GM23338 (cell line): Measurements from ENCODE around the gene WSCD2. TPM values are rescaled to one million over a fixed set of nuclear protein-coding genes. Genes with fewer than 3 reads are reported as not detected.

Experiments used
- ATAC-seq: fragments of 200-7000 bp; cut with Tn5 transposase; 3 replicates; pipeline ENCODE4 v1.9.1; 2020
- DNase-seq: peaks from one replicate; pipeline ENCODE4 v3.0.0-alpha.2; 2015; ENCODE audit warnings: low spot score
- H2AFZ ChIP-seq: fragments of 200-600 bp; sonication (generic); 2 replicates; pipeline ENCODE4 v1.8.0; 2016; ENCODE audit warnings: antibody characterized with exemption, mild to moderate bottlenecking, moderate library complexity
- H3F3A ChIP-seq: fragments of 200-600 bp; sonication (generic); replicated peaks from 2 replicates; pipeline ENCODE4 v1.8.0; 2017; ENCODE audit warnings: antibody characterized with exemption, mixed run types, low read depth
- H3K27ac ChIP-seq: fragments of 200-600 bp; sonication (generic); 2 replicates; pipeline ENCODE4 v1.6.1; 2016; ENCODE audit warnings: low read depth
- H3K27me3 ChIP-seq: fragments of 200-600 bp; sonication (generic); 2 replicates; pipeline ENCODE4 v1.8.0; 2016; ENCODE audit warnings: mild to moderate bottlenecking, mixed run types, moderate library complexity; ENCODE audit not compliant: insufficient read depth
- H3K36me3 ChIP-seq: fragments of 200-600 bp; sonication (generic); 2 replicates; pipeline ENCODE4 v1.8.0; 2016; ENCODE audit warnings: mild to moderate bottlenecking; ENCODE audit not compliant: insufficient read depth
- H3K4me1 ChIP-seq: fragments of 200-600 bp; sonication (generic); 2 replicates; pipeline ENCODE4 v1.8.0; 2016; ENCODE audit warnings: mild to moderate bottlenecking, moderate library complexity; ENCODE audit not compliant: insufficient read depth
- H3K4me2 ChIP-seq: fragments of 200-600 bp; sonication (generic); 2 replicates; pipeline ENCODE4 v1.7.1; 2017; ENCODE audit warnings: mixed run types
- H3K4me3 ChIP-seq: fragments of 200-600 bp; sonication (generic); 2 replicates; pipeline ENCODE4 v1.6.1; 2016; ENCODE audit warnings: mixed run types
- H3K79me2 ChIP-seq: fragments of 200-600 bp; sonication (generic); replicated peaks from 2 replicates; pipeline ENCODE4 v1.8.0; 2017; ENCODE audit warnings: mild to moderate bottlenecking; ENCODE audit not compliant: insufficient read depth
- H3K9me2 ChIP-seq: fragments of 200-600 bp; sonication (generic); 2 replicates; pipeline ENCODE4 v1.8.0; 2017; ENCODE audit not compliant: insufficient read depth
- H4K20me1 ChIP-seq: fragments of 200-600 bp; sonication (generic); replicated peaks from 2 replicates; pipeline ENCODE4 v1.8.0; 2017; ENCODE audit warnings: mild to moderate bottlenecking; ENCODE audit not compliant: insufficient read depth
- H3K27ac Mint-ChIP-seq: 2 replicates; pipeline ENCODE4 v1.8.0; 2020; ENCODE audit warnings: inconsistent platforms, mild to moderate bottlenecking, moderate library complexity, mixed read lengths
- H3K27me3 Mint-ChIP-seq: 3 replicates; pipeline ENCODE4 v1.8.0; 2022; ENCODE audit warnings: low read depth, mild to moderate bottlenecking, moderate library complexity, mixed read lengths, inconsistent platforms; ENCODE audit not compliant: insufficient read depth, poor library complexity
- H3K36me3 Mint-ChIP-seq: 3 replicates; pipeline ENCODE4 v1.8.0; 2021; ENCODE audit warnings: low read depth, mild to moderate bottlenecking, inconsistent platforms, moderate library complexity, mixed read lengths
- H3K4me1 Mint-ChIP-seq: 3 replicates; pipeline ENCODE4 v1.8.0; 2020; ENCODE audit warnings: mild to moderate bottlenecking, inconsistent platforms, mixed read lengths
- H3K4me3 Mint-ChIP-seq: 3 replicates; pipeline ENCODE4 v1.8.0; 2021; ENCODE audit warnings: moderate library complexity, mild to moderate bottlenecking, inconsistent platforms, mixed read lengths
- H3K9me3 Mint-ChIP-seq: 3 replicates; pipeline ENCODE4 v1.8.0; 2020; ENCODE audit warnings: moderate library complexity, mild to moderate bottlenecking, inconsistent platforms, mixed read lengths
- CREB1 ChIP-seq: fragments of 250-450 bp; sonication (Bioruptor Pico); IDR thresholded peaks from 2 replicates; pipeline ENCODE4 v1.5.0; 2020; ENCODE audit warnings: low read depth, mild to moderate bottlenecking, moderate library complexity
- CTCF ChIP-seq, 2 experiments: fragments of 200-600 bp in 1 of 2; sonication (generic) in 1 of 2; conservative IDR thresholded peaks; 2 replicates each; pipeline versions ENCODE4 v1.5.1 to v1.6.1; 2016 to 2017; ENCODE audit warnings: antibody characterized with exemption in 2 of 2, low read depth in 2 of 2, mild to moderate bottlenecking in 2 of 2, moderate library complexity in 1 of 2
- EZH2 ChIP-seq: fragments of 200-600 bp; sonication (generic); IDR thresholded peaks from one replicate; pipeline ENCODE4 v1.8.0; 2017; ENCODE audit warnings: antibody characterized with exemption, mild to moderate bottlenecking, low read depth; ENCODE audit not compliant: unreplicated experiment
- EZH2phosphoT487 ChIP-seq: fragments of 200-600 bp; sonication (generic); IDR thresholded peaks from one replicate; pipeline ENCODE4 v1.8.1; 2018; ENCODE audit warnings: antibody characterized with exemption; ENCODE audit not compliant: unreplicated experiment
- JUNB ChIP-seq: IDR thresholded peaks from one replicate; pipeline ENCODE4 v1.6.1; 2016; ENCODE audit warnings: antibody characterized with exemption; ENCODE audit not compliant: unreplicated experiment
- POLR2AphosphoS5 ChIP-seq: IDR thresholded peaks from 2 replicates; pipeline ENCODE4 v1.6.1; 2016; ENCODE audit warnings: antibody characterized with exemption, low read depth
- REST ChIP-seq: IDR thresholded peaks from one replicate; pipeline ENCODE4 v1.6.1; 2018; ENCODE audit warnings: antibody characterized with exemption; ENCODE audit not compliant: unreplicated experiment
- ZNF114 ChIP-seq: fragments of 250-450 bp; sonication (Bioruptor Pico); IDR thresholded peaks from 2 replicates; pipeline ENCODE4 v1.5.0; 2020; ENCODE audit warnings: mild to moderate bottlenecking, moderate library complexity
- ZNF331 ChIP-seq: fragments of 250-450 bp; sonication (Bioruptor Pico); IDR thresholded peaks from 2 replicates; pipeline ENCODE4 v1.5.0; 2020; ENCODE audit warnings: low read depth, mild to moderate bottlenecking, moderate library complexity
- ZNF462 ChIP-seq: fragments of 250-450 bp; sonication (Bioruptor Pico); IDR thresholded peaks from 2 replicates; pipeline ENCODE4 v1.5.0; 2020; ENCODE audit warnings: mild to moderate bottlenecking, moderate library complexity
- polyA plus RNA-seq: library from polyadenylated mRNA; unstranded; fragments of >200 nt; fragmentation: Nextera tagmentation; extraction: Ambion mirVana; gene quantifications from 2 replicates; pipeline ENCODE4 v1.2.1, GENCODE V29; 2016
- total RNA-seq: library from RNA; depleted of rRNA; stranded (reverse); fragments of >200 nt; shearing (Covaris generic); gene quantifications from 2 replicates; pipeline ENCODE4 v1.2.3, GENCODE V29; 2014

The WSCD2 gene
- total and polyA plus RNA-seq, 2 experiments from 2014 or later = 0.66 to 3.1 TPM

- TF ChIP-seq REST (no peak), EZH2 (no peak), CTCF (conservative IDR thresholded peaks at IDR 0.05; ENCODE audit: low read depth in 2 of 2) (no peak), ZNF114 (CRISPR knock-in tag) (no peak)
Measured at GRCh38 chr12:108191938-108192337, 62.9 kb downstream of the WSCD2 start (continued).

- Histone ChIP-seq H2AFZ (no peak overlapping the region), H4K20me1 (peaks cover under 1% of the 10 kb centered on the region; the same call in 1 of the 2 replicates), H3K79me2 (no peaks in the 10 kb centered on the region), H3K4me2 (no peak overlapping the region), H3K36me3 (no peaks in the 10 kb centered on the region), H3K9me2 (no peaks in the 10 kb centered on the region), H3K4me3 (no peak overlapping the region), H3K27ac (no peak overlapping the region), H3F3A (no peaks in the 10 kb centered on the region), H3K27me3 (no peaks in the 10 kb centered on the region), H3K4me1 (no peaks in the 10 kb centered on the region)
- DNase-seq = no peak
- Mint-ChIP-seq H3K4me3 (no peak overlapping the region), H3K9me3 (no peaks in the 10 kb centered on the region), H3K36me3 (no peaks in the 10 kb centered on the region), H3K27me3 (no peaks in the 10 kb centered on the region), H3K4me1 (peaks cover 5% of the 10 kb centered on the region; the same call in 1 of the 3 replicates), H3K27ac (no peak overlapping the region)
- no peak for ATAC-seq
- TF ChIP-seq EZH2phosphoT487 (no peak), POLR2AphosphoS5 (no peak), ZNF462 (CRISPR knock-in tag) (no peak), CREB1 (CRISPR knock-in tag) (no peak), CTCF (conservative IDR thresholded peaks at IDR 0.05; ENCODE audit: low read depth in 2 of 2) (no peak), ZNF331 (CRISPR knock-in tag) (no peak), JUNB (no peak)
Measured at GRCh38 chr12:108193493-108193892, 64.4 kb downstream of the WSCD2 start.
